Fibroblast of skin of abdomen (primary cell): Measurements from ENCODE around the gene PALM2AKAP2.
"Not testable (repeated sequence)": the region's sequence is repeated elsewhere in the genome, so short reads cannot be mapped to it uniquely, and the experiment has no call there.

Source experiments
- DNase-seq: peaks from one replicate; pipeline ENCODE4 v3.0.0-alpha.2; 2013

PALM2AKAP2 gene

GRCh38 chr9:109805050-109805449, 25.1 kb downstream of the PALM2AKAP2 start:
- no peak for DNase-seq

GRCh38 chr9:109806506-109807115, 26.6 kb downstream of the PALM2AKAP2 start:
- peak; percentile 68 for DNase-seq

GRCh38 chr9:109811876-109812275, 31.9 kb downstream of the PALM2AKAP2 start:
- no peak for DNase-seq

- DNase-seq = no peak
Measured at GRCh38 chr9:109812331-109812730, 32.3 kb downstream of the PALM2AKAP2 start.

GRCh38 chr9:109812818-109813281, 32.9 kb downstream of the PALM2AKAP2 start:
- no peak for DNase-seq

- no peak for DNase-seq
Measured at GRCh38 chr9:109813303-109813702, 33.3 kb downstream of the PALM2AKAP2 start.

GRCh38 chr9:109813829-109814228, 33.8 kb downstream of the PALM2AKAP2 start:
- no peak for DNase-seq

GRCh38 chr9:109815366-109815947, 35.5 kb downstream of the PALM2AKAP2 start:
- peak; percentile 62 for DNase-seq

- peak; percentile 98 for DNase-seq
Measured at GRCh38 chr9:109816490-109816889, 36.5 kb downstream of the PALM2AKAP2 start.

GRCh38 chr9:109817146-109817845, 37.3 kb downstream of the PALM2AKAP2 start:
- peak; percentile 71 for DNase-seq

GRCh38 chr9:109817846-109818472, 38.0 kb downstream of the PALM2AKAP2 start:
- peak; percentile 96 for DNase-seq

GRCh38 chr9:109821711-109822110, 41.7 kb downstream of the PALM2AKAP2 start:
- peak; percentile 67 for DNase-seq

- DNase-seq = not testable (repeated sequence)
Measured at GRCh38 chr9:109825383-109825782, 45.4 kb downstream of the PALM2AKAP2 start.

- no peak for DNase-seq
Measured at GRCh38 chr9:109826559-109826958, 46.6 kb downstream of the PALM2AKAP2 start.

- DNase-seq = no peak
Measured at GRCh38 chr9:109828254-109828653, 48.3 kb downstream of the PALM2AKAP2 start.
